ENCODE data around the gene AGBL1. TPM values are rescaled to one million over a fixed set of nuclear protein-coding genes. Genes with fewer than 3 reads are reported as not detected.

AGBL1 gene
- total RNA-seq, 1 donor from 2014 or later: 4.8 TPM

DNA sequence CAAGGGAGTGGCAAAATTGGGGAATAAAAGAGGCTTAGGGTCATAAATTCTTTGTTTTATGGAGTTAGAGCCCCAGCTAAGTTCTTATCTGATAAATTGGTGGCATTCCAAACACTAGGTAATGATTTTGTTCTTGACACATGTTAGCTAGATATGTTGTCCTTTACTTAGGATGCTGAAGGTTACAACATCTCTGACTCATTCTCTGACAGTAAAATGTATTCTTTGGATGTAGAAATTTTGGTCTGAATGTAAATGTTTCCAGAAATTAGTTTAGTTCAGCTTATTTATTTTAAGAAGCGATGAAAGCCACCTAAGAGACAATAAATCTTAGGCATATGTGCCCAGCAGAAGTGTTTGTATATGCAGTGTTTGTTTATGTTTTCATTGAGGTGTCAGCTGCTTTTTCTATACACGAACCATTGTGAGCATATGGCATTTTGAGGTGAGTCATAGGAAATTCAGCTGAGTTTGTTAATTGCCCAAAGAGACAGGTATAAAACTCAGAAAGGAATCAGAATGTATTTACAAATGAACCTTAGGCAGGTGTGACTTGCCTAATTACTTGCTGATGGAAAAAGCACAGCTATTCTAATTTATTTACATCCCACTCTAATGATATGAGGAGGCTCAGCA lies 247.7 kb downstream of the AGBL1 start:
- no peak for DNase-seq

DNA sequence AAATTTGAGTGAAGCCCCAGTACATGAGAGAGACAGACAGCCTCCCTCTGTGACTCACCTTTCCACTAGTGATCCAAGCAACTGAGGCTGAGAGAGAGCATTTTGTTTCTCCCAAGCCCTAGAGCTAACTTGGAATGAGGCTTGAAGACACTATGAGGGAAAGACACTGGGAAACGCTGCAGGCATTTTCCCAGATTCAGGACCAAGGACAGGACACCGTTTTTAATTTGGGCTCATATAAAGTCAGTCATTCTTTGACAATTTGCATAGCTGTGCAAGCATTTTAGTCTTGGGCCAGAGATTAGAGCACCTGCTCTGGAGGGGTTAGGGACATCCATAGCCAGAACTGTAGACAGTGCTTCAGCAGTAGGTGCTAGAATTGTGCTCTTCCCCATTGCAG lies 249.0 kb downstream of the AGBL1 start:
- no peak for DNase-seq

DNA sequence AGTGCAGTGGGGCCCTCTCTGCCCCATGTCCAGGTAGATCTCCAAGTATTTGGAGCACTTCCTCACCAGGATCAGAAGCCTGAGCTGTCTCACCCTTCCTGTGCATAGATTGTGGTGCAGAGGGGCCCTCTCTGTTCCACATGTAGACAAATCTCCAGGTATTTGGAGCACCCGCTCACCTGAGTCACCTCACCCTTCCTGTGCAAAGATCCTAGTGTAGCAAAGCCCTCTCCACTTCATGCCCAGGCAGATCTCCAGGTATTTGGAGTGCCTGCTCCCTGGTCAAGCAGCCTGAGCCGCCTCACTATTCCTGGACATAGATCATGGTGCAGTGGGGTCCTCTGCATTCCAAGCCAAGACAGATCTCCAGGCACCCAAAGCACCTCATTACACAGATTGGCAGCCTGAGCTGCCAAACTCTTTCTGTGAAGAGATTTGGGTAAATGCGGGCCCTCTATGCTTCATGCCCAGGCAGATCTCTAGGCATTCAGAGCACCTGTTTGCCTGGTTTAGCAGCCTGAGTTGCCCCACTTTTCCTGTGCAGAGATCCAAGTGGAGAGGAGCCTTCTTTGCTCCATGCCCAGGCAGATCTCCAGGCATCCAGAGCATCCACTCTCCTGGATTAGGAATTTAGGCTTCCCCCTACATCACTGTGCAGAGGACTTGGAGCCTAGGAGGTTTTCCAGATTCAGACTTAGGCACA lies 249.8 kb downstream of the AGBL1 start:
- DNase-seq: no peak

DNA sequence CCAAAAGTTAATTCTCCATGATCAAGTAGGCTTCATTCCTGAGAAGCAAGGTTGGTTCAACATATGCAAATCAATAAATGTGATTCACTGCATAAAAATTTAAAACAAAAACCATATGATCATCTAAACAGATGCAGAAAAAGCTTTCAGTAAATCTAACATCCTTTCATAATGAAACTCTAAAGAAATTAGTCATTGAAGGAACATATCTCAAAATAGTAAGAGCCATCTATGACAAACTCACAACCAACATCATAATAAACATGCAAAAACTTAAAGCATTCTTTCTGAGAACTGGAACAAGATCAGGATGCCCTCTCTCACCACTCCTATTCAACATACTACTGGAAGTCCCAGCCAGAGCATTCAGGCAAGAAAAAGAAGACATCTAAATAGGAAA lies 254.1 kb downstream of the AGBL1 start:
- no peak for DNase-seq

DNA sequence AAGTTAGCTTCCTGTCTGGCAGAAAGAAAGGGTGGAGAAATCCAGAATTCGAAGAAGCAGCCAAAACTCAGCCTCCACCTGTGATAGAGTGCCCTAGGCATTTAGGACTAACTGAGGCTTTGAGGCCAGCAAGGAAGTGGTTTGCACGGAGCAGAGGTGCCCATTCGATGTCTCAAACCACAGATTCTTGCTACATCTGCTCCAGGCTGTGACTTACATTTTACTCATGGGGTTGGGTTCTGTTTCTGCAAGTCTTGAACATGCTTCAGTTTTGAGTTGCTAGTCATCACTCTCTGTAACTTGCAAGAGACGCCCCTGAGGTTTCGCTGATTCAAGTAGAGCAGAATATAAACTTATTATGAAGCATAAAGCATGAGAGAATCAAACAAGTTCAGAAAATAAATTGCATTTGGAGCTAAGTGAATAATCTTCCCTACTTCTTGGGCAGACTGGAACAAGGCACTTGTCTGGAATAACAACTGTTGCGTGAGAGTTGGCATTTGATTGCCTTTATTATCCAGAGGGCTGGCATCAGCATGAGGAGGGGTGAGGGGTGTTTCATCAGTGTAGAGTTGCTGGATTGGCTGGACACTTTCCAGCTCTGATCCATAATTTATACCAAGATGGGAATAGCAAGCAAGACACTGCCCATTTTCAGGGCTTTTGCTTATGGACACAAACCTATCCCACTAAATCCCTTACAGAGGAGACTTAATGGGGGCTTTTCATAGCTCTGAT lies 256.5 kb downstream of the AGBL1 start:
- DNase-seq: no peak

DNA sequence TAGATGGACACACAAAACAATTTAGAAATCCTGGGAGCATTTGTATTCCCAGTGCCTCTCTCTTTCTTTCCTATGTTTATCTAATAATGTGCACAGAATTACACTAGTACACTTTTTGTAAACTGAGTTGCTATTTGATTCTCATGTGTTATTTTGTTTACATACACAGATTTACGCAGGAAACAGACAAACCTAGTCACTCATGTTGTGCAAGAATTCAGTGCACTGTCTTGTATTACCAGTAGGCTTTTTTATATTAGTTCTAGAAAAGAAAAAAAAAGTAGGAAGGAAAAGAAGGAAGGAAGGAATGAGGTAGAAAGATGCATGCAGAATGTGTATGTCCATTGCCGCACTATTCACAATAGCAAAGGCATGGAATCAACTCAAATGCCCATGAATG lies 257.4 kb downstream of the AGBL1 start:
- no peak for DNase-seq

DNA sequence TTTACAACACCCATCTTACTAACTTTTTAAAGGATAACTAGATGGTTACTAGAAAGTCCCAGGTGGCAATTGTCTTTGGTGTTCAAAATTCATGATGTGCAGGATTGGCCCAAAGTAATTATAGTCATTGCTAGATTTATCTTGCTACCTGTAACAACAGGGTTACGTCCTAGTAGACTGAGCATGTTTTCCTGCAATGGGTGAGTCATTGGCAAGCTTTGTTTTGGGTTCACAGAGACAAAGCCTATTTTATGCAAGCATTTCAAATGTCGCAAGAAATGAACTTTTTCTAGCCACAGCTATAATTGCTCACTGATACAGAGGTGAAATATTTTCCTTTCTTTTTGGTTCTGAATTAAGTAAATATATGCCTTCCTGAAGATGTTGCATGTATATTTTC lies 267.6 kb downstream of the AGBL1 start:
- no peak for DNase-seq

DNA sequence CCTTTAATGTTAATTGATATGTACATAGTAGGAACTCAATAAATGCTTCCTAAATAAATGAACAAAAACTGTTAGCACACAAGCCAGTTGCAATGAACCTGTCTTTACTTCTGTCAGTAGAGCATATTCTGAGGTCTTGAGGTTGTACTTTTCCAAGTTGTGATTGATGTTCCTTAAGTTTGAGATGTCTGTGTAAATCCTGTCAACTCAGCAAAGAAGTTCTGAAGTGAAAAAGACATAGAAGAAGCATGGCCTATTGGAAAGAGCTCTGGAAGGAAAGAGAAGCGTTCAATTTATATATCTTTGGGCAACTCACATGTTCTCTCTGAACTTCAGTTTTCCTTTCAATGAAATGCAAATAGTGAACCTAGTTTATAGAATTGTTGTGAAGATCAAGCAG lies 269.9 kb downstream of the AGBL1 start:
- no peak for DNase-seq

DNA sequence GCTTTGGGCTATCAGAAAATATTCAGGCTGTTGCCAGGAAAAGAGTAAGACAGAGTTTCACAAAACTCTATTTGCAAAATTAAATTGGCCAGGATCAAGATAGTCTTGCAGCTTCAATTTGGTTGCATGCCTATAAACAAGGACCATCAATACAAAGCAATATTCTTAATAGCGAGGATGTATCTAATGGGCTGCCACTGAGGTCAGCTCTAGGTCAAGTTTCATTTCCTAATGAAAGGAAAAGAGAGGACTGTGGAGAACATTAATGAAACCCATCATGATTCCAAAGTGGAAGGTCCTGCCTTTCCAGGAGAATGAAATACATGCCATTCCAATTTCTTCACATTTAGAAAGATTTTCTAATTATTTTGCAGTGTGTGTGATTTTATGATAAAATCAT lies 273.5 kb downstream of the AGBL1 start:
- DNase-seq: no peak

DNA sequence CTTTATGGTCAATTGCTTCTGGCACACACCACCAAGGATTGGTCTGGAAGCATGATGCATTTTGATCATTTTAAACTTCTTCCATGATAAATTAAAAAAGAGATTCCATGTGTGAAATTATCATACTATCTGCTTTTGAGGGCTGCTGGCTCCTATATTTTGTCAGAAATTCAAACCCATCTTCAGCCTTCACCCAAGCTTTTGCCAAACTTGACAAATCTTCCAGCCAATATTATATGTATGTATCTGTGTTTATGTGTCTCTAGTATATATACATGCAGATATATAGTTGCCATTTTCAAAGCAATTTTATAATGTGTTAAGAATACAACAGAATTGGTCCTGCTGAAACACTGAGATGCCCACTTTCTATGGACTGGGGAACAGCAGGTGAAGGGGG lies 275.7 kb downstream of the AGBL1 start:
- no peak for DNase-seq

DNA sequence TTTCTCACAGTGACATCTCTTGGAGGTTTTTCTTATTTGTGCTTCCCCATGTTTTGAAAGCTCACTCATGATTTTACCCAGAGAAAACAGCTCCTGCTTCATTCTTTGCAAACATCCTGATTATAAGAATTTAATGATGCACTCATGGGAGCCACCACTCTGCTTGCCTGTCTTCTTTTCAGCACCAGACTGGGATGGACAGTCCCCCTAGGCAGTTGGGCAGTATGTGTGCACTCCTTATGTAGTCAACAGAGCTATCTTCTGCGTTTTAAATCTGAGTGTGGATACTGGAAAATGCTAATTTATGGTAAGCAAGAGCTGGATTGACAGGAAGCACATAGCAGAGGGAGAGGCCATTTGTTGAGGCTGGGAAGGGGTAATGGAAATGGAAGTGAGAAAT lies 276.1 kb downstream of the AGBL1 start:
- no peak for DNase-seq

DNA sequence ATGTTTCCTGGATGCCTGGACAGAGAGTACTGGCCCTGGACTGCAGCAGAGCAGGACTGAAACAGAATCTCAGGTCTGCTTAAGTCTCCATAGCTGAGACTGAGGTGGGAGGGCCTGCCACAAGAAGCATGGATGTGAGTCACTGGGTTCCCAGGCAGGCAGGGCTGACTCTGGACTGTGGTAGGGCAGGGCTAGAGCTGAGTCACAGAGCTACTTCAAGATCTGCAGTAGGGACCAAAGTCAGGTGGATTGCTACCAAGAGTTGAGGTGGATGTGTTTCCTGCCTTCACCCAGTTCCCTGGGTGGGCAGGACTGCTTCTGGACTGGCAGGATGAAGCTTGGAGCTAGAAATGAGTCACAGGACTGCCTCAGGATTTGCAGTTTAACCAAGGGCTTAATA lies 282.9 kb downstream of the AGBL1 start:
- no peak for DNase-seq

DNA sequence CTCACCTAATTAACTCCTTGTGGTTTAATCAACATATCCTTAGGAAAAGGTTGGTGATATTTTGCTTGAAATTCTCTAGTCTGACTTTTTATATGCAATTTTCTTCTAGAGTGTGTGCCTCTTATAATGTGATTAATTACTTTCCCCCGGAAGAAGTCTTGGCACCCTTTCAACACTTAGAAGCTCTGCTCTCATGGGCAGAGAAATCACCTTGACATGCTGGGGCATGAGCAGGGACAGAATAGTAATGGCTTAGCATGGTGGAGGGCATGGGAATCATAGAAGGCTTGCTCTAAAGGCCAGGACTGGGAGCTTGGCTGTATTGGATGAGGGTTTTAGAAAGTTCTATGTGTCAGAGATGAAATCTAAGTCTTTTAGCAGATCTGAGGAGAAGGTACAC lies 293.5 kb downstream of the AGBL1 start:
- DNase-seq: no peak

DNA sequence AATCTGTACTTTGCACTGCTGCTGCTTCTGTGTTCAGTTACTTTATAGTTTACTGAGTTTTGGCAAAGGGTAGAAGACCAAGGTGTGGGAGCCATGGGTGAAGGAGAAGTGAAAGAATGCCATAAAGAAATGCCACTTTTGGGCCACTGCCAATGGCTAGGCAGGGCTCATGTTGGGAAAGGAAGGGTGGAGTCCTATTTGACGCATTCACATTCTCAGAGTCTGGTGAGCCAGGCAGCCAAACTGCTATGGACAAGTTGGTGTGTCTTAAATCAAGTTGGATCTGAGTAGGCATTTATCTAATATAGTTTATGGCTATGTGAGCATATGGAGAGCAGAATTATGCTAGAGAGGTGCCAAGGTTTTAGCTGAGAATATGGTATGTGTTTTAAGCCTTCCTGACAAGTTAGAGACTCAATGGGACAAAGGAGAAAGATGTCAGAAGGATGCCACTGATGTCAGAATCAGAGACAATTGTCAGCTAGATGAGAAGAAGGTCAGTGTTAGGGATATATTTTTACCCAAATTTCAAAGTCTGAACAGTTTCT lies 296.1 kb downstream of the AGBL1 start:
- DNase-seq: no peak

DNA sequence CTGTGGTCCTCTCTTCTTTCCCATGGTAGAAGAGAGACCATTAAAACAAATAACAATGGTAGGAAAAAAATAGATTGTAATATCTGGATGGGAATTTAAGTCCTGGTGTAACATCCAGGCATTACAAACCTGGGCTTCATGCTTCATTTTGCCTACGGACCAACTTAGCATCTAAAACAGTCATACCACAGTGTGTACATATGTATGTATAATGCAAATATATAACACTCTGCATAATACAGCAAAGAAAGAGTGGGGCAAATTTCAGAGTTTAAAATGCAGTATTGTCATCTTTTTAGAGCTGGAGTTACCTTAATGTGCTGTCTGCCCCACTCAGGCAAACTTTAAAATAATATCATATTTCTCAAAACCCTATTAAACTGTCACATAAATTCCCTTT lies 298.2 kb downstream of the AGBL1 start:
- no peak for DNase-seq

DNA sequence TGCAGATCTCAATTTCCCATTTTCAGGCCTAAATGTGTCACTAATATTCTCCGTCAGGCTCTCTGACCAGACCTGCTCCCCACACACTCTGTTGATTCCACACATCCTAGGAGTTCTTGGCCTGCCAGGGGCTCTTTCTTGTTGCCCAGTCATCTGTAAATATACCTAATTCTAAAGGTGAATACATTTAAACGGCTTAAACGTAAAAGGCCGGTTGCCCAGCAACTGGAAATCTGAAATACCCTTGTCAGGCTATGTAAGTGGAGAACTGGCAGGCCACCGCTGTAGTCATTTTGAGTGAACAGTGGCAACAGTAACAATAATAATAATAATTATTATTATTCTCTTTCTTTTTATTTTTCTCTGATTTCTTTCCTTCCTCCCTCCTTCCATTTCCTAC lies 302.7 kb downstream of the AGBL1 start:
- DNase-seq: no peak

DNA sequence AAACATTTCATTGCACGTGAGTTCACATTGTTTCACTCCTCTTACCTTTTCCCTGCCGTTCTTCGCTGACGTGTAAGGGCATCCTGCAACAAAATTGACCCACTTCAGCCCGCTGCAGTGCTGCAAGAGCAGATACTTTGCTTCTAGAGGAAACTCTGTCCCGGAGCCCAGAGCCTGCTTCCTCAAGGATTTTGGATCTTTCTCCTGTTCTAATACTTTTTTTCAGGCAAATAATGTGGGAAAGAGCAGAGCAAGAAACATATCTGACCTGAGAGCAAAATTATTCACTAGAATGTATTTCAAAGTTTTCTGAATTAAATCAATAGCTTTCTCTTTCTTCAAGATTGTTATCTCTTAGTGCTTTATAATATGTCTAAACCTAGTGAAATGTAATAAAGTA lies 303.9 kb downstream of the AGBL1 start:
- DNase-seq: no peak

DNA sequence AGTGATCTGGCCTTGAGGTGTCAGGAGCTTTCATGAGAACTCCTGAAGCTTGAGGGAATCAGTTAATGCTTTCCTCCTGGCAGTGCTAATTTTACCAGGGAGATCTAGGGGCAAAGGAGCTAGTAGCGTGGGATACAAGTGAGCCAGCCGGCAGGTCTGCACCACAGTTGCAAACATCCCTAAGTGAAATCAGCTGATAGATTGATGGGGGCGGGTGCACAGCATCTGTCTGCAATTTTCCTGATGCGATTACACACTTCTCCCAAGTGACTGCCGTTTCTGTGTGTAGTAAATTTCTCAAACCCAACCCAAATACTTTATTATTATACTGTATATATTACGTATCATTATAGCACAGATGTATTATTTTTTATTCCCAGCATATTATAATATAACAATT lies 304.5 kb downstream of the AGBL1 start:
- peak; percentile 63 for DNase-seq

DNA sequence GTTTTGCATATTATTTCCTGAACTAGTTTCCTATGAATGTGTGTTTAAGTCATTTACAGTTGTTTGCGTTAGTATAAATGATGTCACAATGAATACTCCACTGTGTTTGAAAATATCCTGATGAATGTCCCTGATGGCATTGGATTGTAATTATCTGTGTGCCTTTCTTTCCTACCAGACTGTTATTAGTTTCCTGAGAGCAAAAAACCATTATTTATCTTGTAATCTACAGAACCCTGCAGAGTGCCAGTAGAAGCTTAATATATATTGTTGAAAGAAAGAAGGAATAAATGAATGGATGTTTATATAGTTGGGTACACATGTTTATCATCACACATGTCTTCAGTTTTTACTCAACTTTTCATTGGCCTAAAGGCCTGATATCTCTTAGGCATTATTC lies 312.6 kb downstream of the AGBL1 start:
- no peak for DNase-seq

DNA sequence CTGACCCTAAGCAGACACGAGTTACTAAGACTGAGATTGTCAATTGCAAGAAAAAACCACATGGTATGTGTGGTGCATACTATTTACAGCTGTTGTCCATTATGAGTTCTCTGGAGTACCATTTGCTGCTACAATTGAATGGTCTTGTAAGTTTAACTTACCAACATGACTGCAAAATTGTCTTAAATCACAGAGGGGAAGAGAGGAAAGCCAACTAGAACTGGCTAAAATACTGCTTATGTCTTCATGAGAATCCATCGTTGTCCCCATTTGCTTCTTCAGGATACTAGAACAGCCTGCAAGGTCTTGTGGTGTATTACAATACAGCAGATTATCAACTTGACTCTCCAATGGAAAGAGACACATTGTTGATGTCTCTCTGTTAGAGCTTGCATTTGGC lies 313.2 kb downstream of the AGBL1 start:
- DNase-seq: peak; percentile 73

DNA sequence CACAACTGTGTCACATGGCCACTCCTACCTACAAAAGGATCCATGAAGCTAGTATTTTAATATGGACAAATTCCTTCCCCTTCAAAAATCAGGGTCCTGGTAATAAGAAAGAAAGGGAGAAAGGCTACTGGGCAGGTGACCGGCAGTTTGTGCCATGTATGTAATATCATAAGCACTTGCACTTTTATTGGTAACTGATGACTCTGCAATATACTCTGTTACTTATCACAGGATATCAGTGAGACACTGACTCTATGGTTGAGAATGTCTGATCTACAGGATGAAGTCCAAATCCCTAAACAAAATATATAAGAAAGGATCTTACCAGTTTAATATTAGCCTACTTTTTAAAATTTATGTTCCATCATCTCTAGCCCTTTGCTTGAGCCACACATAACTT lies 315.2 kb downstream of the AGBL1 start:
- no peak for DNase-seq

DNA sequence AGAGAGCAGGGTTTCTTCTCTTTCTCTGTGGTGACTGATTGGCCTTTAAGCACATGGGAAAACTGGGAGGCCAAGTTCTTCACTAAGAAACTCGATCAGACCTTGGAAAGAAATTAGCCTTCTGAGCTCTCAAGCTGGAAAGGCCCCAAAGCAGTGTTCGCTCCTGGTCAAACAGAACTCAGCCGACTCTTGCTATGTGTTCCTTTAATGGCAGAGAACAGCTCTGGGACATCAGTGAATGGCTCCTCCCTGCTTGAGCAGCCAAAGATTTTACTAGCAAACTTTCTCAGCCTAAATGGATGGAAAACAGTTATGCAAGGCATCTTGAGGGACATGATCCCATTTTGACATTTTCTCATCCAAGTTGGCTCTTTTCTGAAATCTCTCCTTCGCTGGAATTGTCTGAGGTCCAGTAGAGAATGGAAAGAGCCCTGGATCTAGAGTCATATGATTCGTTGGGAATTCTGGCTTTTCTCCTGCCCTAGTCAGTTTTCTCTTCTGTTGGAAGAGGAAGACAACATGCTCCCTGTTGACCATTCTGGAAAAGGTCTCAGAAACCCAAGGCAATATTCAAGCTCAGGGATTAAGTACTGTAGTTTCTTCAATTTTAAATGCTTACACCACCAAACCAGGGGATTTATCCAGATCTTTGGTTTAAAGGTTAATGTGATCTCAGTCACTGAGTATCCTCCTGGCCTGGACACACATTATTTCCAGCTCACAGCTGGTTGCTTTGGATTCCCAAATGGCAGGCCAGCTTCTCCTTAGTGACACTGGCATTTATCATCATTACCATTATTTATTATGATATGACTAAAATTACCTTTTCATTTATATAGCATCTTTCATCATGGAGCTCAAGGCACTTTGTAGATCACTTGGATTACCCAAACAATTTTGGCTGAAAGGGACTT lies 319.6 kb downstream of the AGBL1 start:
- DNase-seq: peak; percentile 61

Measured in skin of body (tissue), 2 donors.